ENCODE data around the gene HADH. TPM values are rescaled to one million over a fixed set of nuclear protein-coding genes. Genes with fewer than 3 reads are reported as not detected.

The HADH gene
- total RNA-seq, 1 donor from 2014 or later: 24.2 TPM

DNA sequence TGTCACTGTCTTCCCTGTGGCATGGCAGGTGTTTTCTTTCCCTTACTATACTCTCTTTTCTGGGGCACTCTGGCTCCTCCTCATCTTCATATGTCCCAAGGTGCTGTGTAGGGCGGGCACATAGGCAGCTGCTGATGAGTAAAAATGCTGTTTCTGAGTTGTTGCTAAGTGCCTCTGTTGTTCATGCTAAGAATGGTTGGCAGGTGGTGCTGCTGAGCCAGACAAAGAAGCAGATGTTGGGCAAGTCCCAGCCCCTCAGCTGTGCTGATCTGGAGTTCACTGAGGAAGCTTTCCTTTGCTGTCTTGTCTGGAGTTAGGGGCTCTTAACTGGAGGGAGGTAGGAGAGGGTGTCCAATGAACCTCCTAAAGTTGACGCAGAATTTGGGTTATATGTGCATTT, 40.6 kb downstream of the HADH start:
- Mint-ChIP-seq H3K36me3 (ENCODE audit: low read depth, unreplicated experiment) (peaks cover 8% of the 10 kb centered on the region), H3K4me1 (ENCODE audit: low read depth, unreplicated experiment) (peaks cover 19% of the 10 kb centered on the region), H3K9me3 (ENCODE audit: unreplicated experiment) (no peaks in the 10 kb centered on the region), H3K27me3 (ENCODE audit: low read depth, unreplicated experiment) (no peaks in the 10 kb centered on the region), H3K27ac (ENCODE audit: unreplicated experiment) (peak overlapping the region; percentile 36), H3K4me3 (ENCODE audit: unreplicated experiment) (no peak overlapping the region)
- no peaks in the 10 kb centered on the region for H4K20me1 ChIP-seq (ENCODE audit: insufficient read depth, low read length)
- no peak overlapping the region for H2AFZ ChIP-seq (ENCODE audit: low read depth, low read length)
- H3K27ac ChIP-seq (ENCODE audit: low read depth, low read length): no peak overlapping the region
- no peaks in the 10 kb centered on the region for H3K27me3 ChIP-seq (ENCODE audit: insufficient read depth, low read length)
- H3K9ac ChIP-seq (ENCODE audit: low read length): no peak overlapping the region
- FAIRE-seq: no peak
- H3K36me3 ChIP-seq (ENCODE audit: insufficient read depth, low read length): peaks cover 3% of the 10 kb centered on the region
- H3K4me2 ChIP-seq (ENCODE audit: low read length): no peak overlapping the region
- H3K4me3 ChIP-seq (ENCODE audit: insufficient read depth, low read depth, low read length): no peak overlapping the region
- no peaks in the 10 kb centered on the region for H3K79me2 ChIP-seq (ENCODE audit: insufficient read depth, low read length)
- no peak for TF ChIP-seq EZH2 (IDR thresholded peaks at IDR 0.05; ENCODE audit: insufficient read depth, low read length)
- TF ChIP-seq, protein P1, sequence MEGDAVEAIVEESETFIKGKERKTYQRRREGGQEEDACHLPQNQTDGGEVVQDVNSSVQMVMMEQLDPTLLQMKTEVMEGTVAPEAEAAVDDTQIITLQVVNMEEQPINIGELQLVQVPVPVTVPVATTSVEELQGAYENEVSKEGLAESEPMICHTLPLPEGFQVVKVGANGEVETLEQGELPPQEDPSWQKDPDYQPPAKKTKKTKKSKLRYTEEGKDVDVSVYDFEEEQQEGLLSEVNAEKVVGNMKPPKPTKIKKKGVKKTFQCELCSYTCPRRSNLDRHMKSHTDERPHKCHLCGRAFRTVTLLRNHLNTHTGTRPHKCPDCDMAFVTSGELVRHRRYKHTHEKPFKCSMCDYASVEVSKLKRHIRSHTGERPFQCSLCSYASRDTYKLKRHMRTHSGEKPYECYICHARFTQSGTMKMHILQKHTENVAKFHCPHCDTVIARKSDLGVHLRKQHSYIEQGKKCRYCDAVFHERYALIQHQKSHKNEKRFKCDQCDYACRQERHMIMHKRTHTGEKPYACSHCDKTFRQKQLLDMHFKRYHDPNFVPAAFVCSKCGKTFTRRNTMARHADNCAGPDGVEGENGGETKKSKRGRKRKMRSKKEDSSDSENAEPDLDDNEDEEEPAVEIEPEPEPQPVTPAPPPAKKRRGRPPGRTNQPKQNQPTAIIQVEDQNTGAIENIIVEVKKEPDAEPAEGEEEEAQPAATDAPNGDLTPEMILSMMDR (IDR thresholded peaks at IDR 0.05; ENCODE audit: insufficient read depth, low read depth, low read length): peak; percentile 54
- H3K9me3 ChIP-seq (ENCODE audit: insufficient read depth, low read depth, low read length): no peaks in the 10 kb centered on the region
- H3K4me1 ChIP-seq (ENCODE audit: insufficient read depth, low read length): peaks cover 11% of the 10 kb centered on the region
- DNase-seq (ENCODE audit: low read depth): peak; percentile 56

- DNase-seq (ENCODE audit: low read depth) (peak; percentile 10), FAIRE-seq (no peak)
- Histone ChIP-seq H3K4me1 (ENCODE audit: insufficient read depth, low read length) (peaks cover 11% of the 10 kb centered on the region), H3K4me2 (ENCODE audit: low read length) (no peak overlapping the region), H3K4me3 (ENCODE audit: insufficient read depth, low read depth, low read length) (no peak overlapping the region), H3K79me2 (ENCODE audit: insufficient read depth, low read length) (no peaks in the 10 kb centered on the region), H3K36me3 (ENCODE audit: insufficient read depth, low read length) (peaks cover 3% of the 10 kb centered on the region), H4K20me1 (ENCODE audit: insufficient read depth, low read length) (no peaks in the 10 kb centered on the region), H3K27me3 (ENCODE audit: insufficient read depth, low read length) (no peaks in the 10 kb centered on the region), H3K9me3 (ENCODE audit: insufficient read depth, low read depth, low read length) (no peaks in the 10 kb centered on the region), H3K9ac (ENCODE audit: low read length) (no peak overlapping the region), H2AFZ (ENCODE audit: low read depth, low read length) (no peak overlapping the region), H3K27ac (ENCODE audit: low read depth, low read length) (no peak overlapping the region)
- no peak overlapping the region for H3K4me3 Mint-ChIP-seq (ENCODE audit: unreplicated experiment)
- no peaks in the 10 kb centered on the region for H3K27me3 Mint-ChIP-seq (ENCODE audit: low read depth, unreplicated experiment)
- H3K27ac Mint-ChIP-seq (ENCODE audit: unreplicated experiment): no peak overlapping the region
- no peaks in the 10 kb centered on the region for H3K9me3 Mint-ChIP-seq (ENCODE audit: unreplicated experiment)
- peaks cover 27% of the 10 kb centered on the region for H3K4me1 Mint-ChIP-seq (ENCODE audit: low read depth, unreplicated experiment)
- TF ChIP-seq, protein P1 (IDR thresholded peaks at IDR 0.05; ENCODE audit: insufficient read depth, low read depth, low read length): no peak
- TF ChIP-seq EZH2 (IDR thresholded peaks at IDR 0.05; ENCODE audit: insufficient read depth, low read length): no peak
- H3K36me3 Mint-ChIP-seq (ENCODE audit: low read depth, unreplicated experiment): peaks cover 8% of the 10 kb centered on the region
Measured at GRCh38 chr4:108031427-108032083, 41.9 kb downstream of the HADH start.

- Mint-ChIP-seq H3K36me3 (ENCODE audit: low read depth, unreplicated experiment) (peaks cover 6% of the 10 kb centered on the region), H3K9me3 (ENCODE audit: unreplicated experiment) (no peaks in the 10 kb centered on the region), H3K4me1 (ENCODE audit: low read depth, unreplicated experiment) (peaks cover 27% of the 10 kb centered on the region), H3K27me3 (ENCODE audit: low read depth, unreplicated experiment) (no peaks in the 10 kb centered on the region), H3K4me3 (ENCODE audit: unreplicated experiment) (no peak overlapping the region), H3K27ac (ENCODE audit: unreplicated experiment) (no peak overlapping the region)
- Histone ChIP-seq H3K79me2 (ENCODE audit: insufficient read depth, low read length) (no peaks in the 10 kb centered on the region), H2AFZ (ENCODE audit: low read depth, low read length) (no peak overlapping the region), H4K20me1 (ENCODE audit: insufficient read depth, low read length) (no peaks in the 10 kb centered on the region), H3K27ac (ENCODE audit: low read depth, low read length) (no peak overlapping the region), H3K27me3 (ENCODE audit: insufficient read depth, low read length) (no peaks in the 10 kb centered on the region), H3K4me3 (ENCODE audit: insufficient read depth, low read depth, low read length) (no peak overlapping the region), H3K4me1 (ENCODE audit: insufficient read depth, low read length) (peaks cover 11% of the 10 kb centered on the region), H3K36me3 (ENCODE audit: insufficient read depth, low read length) (peaks cover 3% of the 10 kb centered on the region), H3K9me3 (ENCODE audit: insufficient read depth, low read depth, low read length) (no peaks in the 10 kb centered on the region), H3K4me2 (ENCODE audit: low read length) (no peak overlapping the region), H3K9ac (ENCODE audit: low read length) (no peak overlapping the region)
- FAIRE-seq: no peak
- DNase-seq (ENCODE audit: low read depth): no peak
- TF ChIP-seq, protein P1 (IDR thresholded peaks at IDR 0.05; ENCODE audit: insufficient read depth, low read depth, low read length): no peak
- TF ChIP-seq EZH2 (IDR thresholded peaks at IDR 0.05; ENCODE audit: insufficient read depth, low read length): no peak
Measured at GRCh38 chr4:108033348-108033747, 43.7 kb downstream of the HADH start.

Measured in astrocyte (in vitro differentiated cells and primary cell).